C4-2B (cell line): ENCODE measurements around the gene ZNF275.

Experiments used
- CTCF ChIP-seq: fragments of 450-650 bp; conservative IDR thresholded peaks from 2 replicates; pipeline ENCODE4 v1.5.1; 2017; ENCODE audit warnings: mild to moderate bottlenecking
- ZFX ChIP-seq: fragments of 450-650 bp; IDR thresholded peaks from 2 replicates; pipeline ENCODE4 v1.6.1; 2017

GRCh38 chrX:153336121-153336894, 2.4 kb downstream of the ZNF275 start:
- TF ChIP-seq CTCF (no peak), ZFX (no peak)
